Natural killer cell (primary cell): ENCODE data around the gene SLC26A4. TPM values are rescaled to one million over a fixed set of nuclear protein-coding genes. Genes with fewer than 3 reads are reported as not detected.
A peak's percentile ranks its signal among the peaks of the same experiment; 100 is the strongest.

Source experiments
- ATAC-seq, 3 donors: fragments of 150-1000 bp in 2 of 3; fragments of 200-7000 bp in 1 of 3; cut with Tn5 transposase; 1 replicate in 1 of 3; 2 replicates in 2 of 3; pipeline ENCODE4 v1.10.0; 2021; ENCODE audit warnings: mild to moderate bottlenecking in 2 of 3, moderate library complexity in 2 of 3
- DNase-seq, 2 donors: peaks; one replicate each; pipeline versions ENCODE4 v3.0.0 to v3.0.0-alpha.2; 2013 to 2021; ENCODE audit warnings: mixed read lengths in 1 of 2
- H3K27ac ChIP-seq: one replicate; pipeline ENCODE4 v1.5.1; 2013; ENCODE audit warnings: mild to moderate bottlenecking, low read length
- H3K27me3 ChIP-seq: one replicate; pipeline ENCODE4 v1.6.1; 2013; ENCODE audit warnings: low read length; ENCODE audit not compliant: control insufficient read depth, insufficient read depth
- H3K36me3 ChIP-seq: one replicate; pipeline ENCODE4 v1.6.1; 2013; ENCODE audit warnings: low read length; ENCODE audit not compliant: control insufficient read depth, insufficient read depth
- H3K4me1 ChIP-seq: one replicate; pipeline ENCODE4 v1.6.1; 2013; ENCODE audit warnings: low read length; ENCODE audit not compliant: control insufficient read depth, insufficient read depth
- H3K4me3 ChIP-seq: one replicate; pipeline ENCODE4 v1.5.1; 2013; ENCODE audit warnings: low read length
- H3K9me3 ChIP-seq: one replicate; pipeline ENCODE4 v1.6.1; 2013; ENCODE audit warnings: low read length; ENCODE audit not compliant: control insufficient read depth, insufficient read depth
- H3K27ac Mint-ChIP-seq, 2 donors: one replicate each; pipeline ENCODE4 v1.8.0; 2022; ENCODE audit warnings: mild to moderate bottlenecking in 2 of 2, mixed read lengths in 2 of 2, moderate library complexity in 1 of 2
- H3K27me3 Mint-ChIP-seq, 2 donors: one replicate each; pipeline ENCODE4 v1.8.0; 2022; ENCODE audit warnings: low read depth in 2 of 2, mixed read lengths in 2 of 2
- H3K36me3 Mint-ChIP-seq: one replicate; pipeline ENCODE4 v1.8.0; 2022; ENCODE audit warnings: mixed read lengths
- H3K4me1 Mint-ChIP-seq, 2 donors: one replicate each; pipeline ENCODE4 v1.8.0; 2022; ENCODE audit warnings: mixed read lengths in 2 of 2
- H3K4me3 Mint-ChIP-seq: one replicate; pipeline ENCODE4 v1.8.0; 2022; ENCODE audit warnings: mild to moderate bottlenecking, moderate library complexity, mixed read lengths
- H3K9me3 Mint-ChIP-seq, 2 donors: one replicate each; pipeline ENCODE4 v1.8.0; 2022; ENCODE audit warnings: mixed read lengths in 2 of 2
- CTCF ChIP-seq: fragments of 200-600 bp; IDR thresholded peaks from one replicate; pipeline ENCODE4 v1.8.0; 2022; ENCODE audit warnings: antibody characterized with exemption
- WGBS: methylation state at CpG from one replicate; pipeline ENCODE4 v1.1.7; 2013; ENCODE audit warnings: missing lambda C conversion rate; ENCODE audit not compliant: insufficient coverage; 5-methylcytosine and 5-hydroxymethylcytosine counted together
- intact Hi-C: fragments of 100-400 bp; cut with micrococcal nuclease; formaldehyde crosslinking; loops from one replicate; pipeline ENCODE4 v1.14.2; 2022
- total RNA-seq, 4 donors: library from RNA; stranded (reverse); fragments of 120-200 nt in 1 of 4; gene quantifications; one replicate each; pipeline versions ENCODE4 v1.2.3 to v1.2.4, GENCODE V29; 2013 to 2022

Gene SLC26A4
- total RNA-seq, 3 donors from 2014 or later (not counting 1 experiment from before 2014, with no cell fraction given): 0.45 TPM; not detected in 2

GRCh38 chr7:107742678-107743566, 82.3 kb downstream of the SLC26A4 start:
- Mint-ChIP-seq H3K4me3 (peak overlapping the region; percentile 96), H3K9me3 (no peaks in the 10 kb centered on the region), H3K4me1 (peaks cover 42 to 48% of the 10 kb centered on the region in 2 donors), H3K27me3 (no peaks in the 10 kb centered on the region), H3K36me3 (no peaks in the 10 kb centered on the region), H3K27ac (peak overlapping the region; percentile 100)
- 5% methylated on average over 26 of the region's 29 CpGs for WGBS
- Histone ChIP-seq H3K36me3 (no peaks in the 10 kb centered on the region), H3K27ac (peak overlapping the region; percentile 99), H3K9me3 (no peaks in the 10 kb centered on the region), H3K4me3 (peak overlapping the region; percentile 81), H3K4me1 (peaks cover 15% of the 10 kb centered on the region), H3K27me3 (no peaks in the 10 kb centered on the region)
- TF ChIP-seq CTCF: no peak
- ATAC-seq (peak; percentile 23 to 36 (median 31)), DNase-seq (no peak)
- intact Hi-C loops: loop anchor here (1.0 to 10.0 kb wide), 7 partner anchors 132 to 1458 kb away; partner anchors contain the start of genes COG5, DLD, DUS4L and HBP1

- no peaks in the 10 kb centered on the region for H3K36me3 Mint-ChIP-seq
- Histone ChIP-seq H3K36me3 (peaks cover under 1% of the 10 kb centered on the region), H3K4me3 (peak within 1 kb of the TSS; percentile 81), H3K4me1 (peaks cover 15% of the 10 kb centered on the region), H3K9me3 (no peaks in the 10 kb centered on the region), H3K27ac (peak within 1 kb of the TSS; percentile 99), H3K27me3 (no peaks in the 10 kb centered on the region)
- 0% methylated on average over 56 of the region's 56 CpGs for WGBS
- ATAC-seq: peak; percentile 88 to 97 (median 90)
- H3K9me3 Mint-ChIP-seq: no peaks in the 10 kb centered on the region
- peak; percentile 97 to 98 for DNase-seq
- peaks cover 42 to 48% of the 10 kb centered on the region in 2 donors for H3K4me1 Mint-ChIP-seq
- peak within 1 kb of the TSS; percentile 96 for H3K4me3 Mint-ChIP-seq
- TF ChIP-seq CTCF: peak; percentile 65
- H3K27ac Mint-ChIP-seq: peak within 1 kb of the TSS; percentile 100
- intact Hi-C loops: loop anchor here (1.0 to 10.0 kb wide), 8 partner anchors 131 to 1459 kb away; partner anchors contain the start of genes COG5, DLD, DNAJB9 and DUS4L
- H3K27me3 Mint-ChIP-seq: no peaks in the 10 kb centered on the region
Measured at GRCh38 chr7:107743567-107744344, 83.1 kb downstream of the SLC26A4 start, which contains the start of gene CBLL1. Gene CBLL1 (plus strand): TSS chr7:107744142. CDS start chr7:107744164, 22 bp downstream.

GRCh38 chr7:107744345-107744750, 83.7 kb downstream of the SLC26A4 start:
- Histone ChIP-seq H3K27me3 (no peaks in the 10 kb centered on the region), H3K36me3 (peaks cover 6% of the 10 kb centered on the region), H3K9me3 (no peaks in the 10 kb centered on the region), H3K4me1 (peaks cover 15% of the 10 kb centered on the region), H3K4me3 (peak overlapping the region; percentile 81), H3K27ac (peak overlapping the region; percentile 99)
- Mint-ChIP-seq H3K27ac (peak overlapping the region; percentile 100), H3K27me3 (no peaks in the 10 kb centered on the region), H3K9me3 (no peaks in the 10 kb centered on the region), H3K4me1 (peaks cover 42 to 48% of the 10 kb centered on the region in 2 donors), H3K36me3 (no peaks in the 10 kb centered on the region), H3K4me3 (peak overlapping the region; percentile 96)
- TF ChIP-seq CTCF: no peak
- ATAC-seq: peak; percentile 26 to 50 (median 32)
- no peak for DNase-seq
- 0% methylated on average over 21 of the region's 22 CpGs for WGBS
- intact Hi-C loops: loop anchor here (2.0 to 10.0 kb wide), 4 partner anchors 783 to 1460 kb away; partner anchors contain the start of genes DNAJB9, NAMPT, PIK3CG and PNPLA8
